HepG2 (cell line): ENCODE data around the gene VWCE. TPM values are rescaled to one million over a fixed set of nuclear protein-coding genes. Genes with fewer than 3 reads are reported as not detected.

Source experiments
- CHD2 ChIP-seq: IDR thresholded peaks from 2 replicates; pipeline ENCODE4 v1.6.1; 2011; ENCODE audit warnings: low read depth, low read length, improper control_type of control experiment
- GABPB1 ChIP-seq: IDR thresholded peaks from 2 replicates; pipeline ENCODE4 v1.6.1; 2016; ENCODE audit warnings: mild to moderate bottlenecking, missing genetic modification reagents, moderate library complexity, missing compliant biosample characterization
- HDAC1 ChIP-seq: sonication (generic); formaldehyde crosslinking; IDR thresholded peaks from 2 replicates; pipeline ENCODE4 v1.5.1; 2020; ENCODE audit warnings: mild to moderate bottlenecking, missing genetic modification reagents
- HMG20B ChIP-seq: conservative IDR thresholded peaks from 2 replicates; pipeline ENCODE4 v1.6.1; 2016; ENCODE audit warnings: missing genetic modification reagents, missing compliant biosample characterization
- HOXA7 ChIP-seq: sonication (generic); formaldehyde crosslinking; IDR thresholded peaks from 2 replicates; pipeline ENCODE4 v1.8.1; 2022; ENCODE audit warnings: mild to moderate bottlenecking, missing genetic modification reagents, moderate library complexity
- IRF9 ChIP-seq: sonication (generic); formaldehyde crosslinking; IDR thresholded peaks from 2 replicates; pipeline ENCODE4 v1.8.0; 2022; ENCODE audit warnings: missing genetic modification reagents, mild to moderate bottlenecking, borderline replicate concordance
- MIER3 ChIP-seq: IDR thresholded peaks from 2 replicates; pipeline ENCODE4 v1.6.1; 2016; ENCODE audit warnings: missing compliant biosample characterization, borderline replicate concordance
- NFATC3 ChIP-seq: sonication (generic); formaldehyde crosslinking; IDR thresholded peaks from 2 replicates; pipeline ENCODE4 v1.5.1; 2020; ENCODE audit warnings: mild to moderate bottlenecking, missing genetic modification reagents
- NFE2L1 ChIP-seq: sonication (generic); formaldehyde crosslinking; IDR thresholded peaks from 2 replicates; pipeline ENCODE4 v1.4.0; 2020; ENCODE audit warnings: missing genetic modification reagents, mild to moderate bottlenecking, borderline replicate concordance
- PCBP1 ChIP-seq: fragments of 200-400 bp; formaldehyde crosslinking; IDR thresholded peaks from 2 replicates; pipeline ENCODE4 v1.6.1; 2017; ENCODE audit warnings: mild to moderate bottlenecking, low read depth, low read length, borderline replicate concordance
- RAD51 ChIP-seq: fragments of 450-650 bp; IDR thresholded peaks from 2 replicates; pipeline ENCODE4 v1.6.1; 2016; ENCODE audit warnings: borderline replicate concordance
- RERE ChIP-seq: IDR thresholded peaks from 2 replicates; pipeline ENCODE4 v1.6.1; 2016; ENCODE audit warnings: low read depth, missing genetic modification reagents, missing compliant biosample characterization
- ZFP36L1 ChIP-seq: sonication (generic); formaldehyde crosslinking; IDR thresholded peaks from 2 replicates; pipeline ENCODE4 v1.8.0; 2022; ENCODE audit warnings: mild to moderate bottlenecking, missing genetic modification reagents, moderate library complexity
- ZFP36L2 ChIP-seq: sonication (generic); formaldehyde crosslinking; IDR thresholded peaks from 2 replicates; pipeline ENCODE4 v1.4.0; 2020; ENCODE audit warnings: missing genetic modification reagents
- ZFP90 ChIP-seq: sonication (generic); formaldehyde crosslinking; IDR thresholded peaks from 2 replicates; pipeline ENCODE4 v1.8.0; 2022; ENCODE audit warnings: missing genetic modification reagents, mild to moderate bottlenecking, inconsistent platforms, borderline replicate concordance
- ZNF121 ChIP-seq: sonication (generic); formaldehyde crosslinking; IDR thresholded peaks from 2 replicates; pipeline ENCODE4 v1.5.0; 2020; ENCODE audit warnings: mild to moderate bottlenecking, missing genetic modification reagents
- ZNF280B ChIP-seq: sonication (generic); formaldehyde crosslinking; IDR thresholded peaks from 2 replicates; pipeline ENCODE4 v1.5.0; 2020; ENCODE audit warnings: missing genetic modification reagents, mild to moderate bottlenecking, borderline replicate concordance
- ZNF350 ChIP-seq: sonication (generic); formaldehyde crosslinking; IDR thresholded peaks from 2 replicates; pipeline ENCODE4 v1.4.0; 2020; ENCODE audit warnings: mild to moderate bottlenecking, low read depth, missing genetic modification reagents, borderline replicate concordance
- ZNF484 ChIP-seq: sonication (generic); formaldehyde crosslinking; IDR thresholded peaks from 2 replicates; pipeline ENCODE4 v1.5.1; 2020; ENCODE audit warnings: mild to moderate bottlenecking, low read depth, missing genetic modification reagents, borderline replicate concordance
- ZNF501 ChIP-seq: sonication (generic); formaldehyde crosslinking; IDR thresholded peaks from 2 replicates; pipeline ENCODE4 v1.5.1; 2020; ENCODE audit warnings: mild to moderate bottlenecking, moderate library complexity, missing genetic modification reagents
- polyA plus RNA-seq, 8 experiments: library from polyadenylated mRNA; depleted of rRNA in 3 of 8; stranded (reverse) in 7 of 8; unstranded in 1 of 8; fragments of >200 nt; fragmentation: Illumina TruSeq in 4 of 8; extraction: Trizol in 4 of 8; gene quantifications; 2 replicates each; pipeline versions ENCODE4 v1.2.1 to v1.2.3, GENCODE V29; 2011 to 2016; ENCODE audit warnings: low read depth in 4 of 8, missing spikeins in 1 of 8, mixed read lengths in 1 of 8; ENCODE audit not compliant: insufficient read depth in 1 of 8
- total RNA-seq, 5 experiments: library from RNA; depleted of rRNA; stranded (reverse); fragments of >200 nt; fragmentation: Illumina TruSeq; extraction: Trizol; gene quantifications; 2 replicates each; pipeline ENCODE4 v1.2.3, GENCODE V29; 2016; ENCODE audit warnings: low read depth in 1 of 5

The VWCE gene
- total and polyA plus RNA-seq, 2 of the 13 experiments (the other 11 are each of a cell fraction or from before 2014, with no cell fraction given): 27.6 to 58.3 TPM

- TF ChIP-seq PCBP1 (no peak), ZNF350 (CRISPR knock-in tag) (no peak; the same call in 1 of the 2 replicates), ZFP90 (CRISPR knock-in tag) (no peak), RAD51 (no peak), ZFP36L2 (no peak), NFE2L1 (CRISPR knock-in tag) (no peak), GABPB1 (CRISPR knock-in tag) (peak; percentile 85), NFATC3 (CRISPR knock-in tag) (no peak), HOXA7 (no peak), HDAC1 (CRISPR knock-in tag) (peak; percentile 42; the same call in 1 of the 2 replicates), ZNF280B (no peak), ZFP36L1 (CRISPR knock-in tag) (no peak), CHD2 (no peak), ZNF121 (CRISPR knock-in tag) (no peak), ZNF501 (CRISPR knock-in tag) (peak; percentile 68; the same call in 1 of the 2 replicates), ZNF484 (CRISPR knock-in tag) (no peak), MIER3 (peak; percentile 48; the same call in 1 of the 2 replicates), HMG20B (CRISPR knock-in tag) (no peak), RERE (CRISPR knock-in tag) (no peak), IRF9 (CRISPR knock-in tag) (no peak)
Observed at GRCh38 chr11:61336171-61336935, 41.2 kb upstream of the VWCE start (continued).
